H1 (cell line): Measurements from ENCODE around the gene LMX1B. TPM values are rescaled to one million over a fixed set of nuclear protein-coding genes. Genes with fewer than 3 reads are reported as not detected.

Experiments
- CTCF ChIA-PET: fragments of 300-600 bp; sonication (Branson Sonifier 250); formaldehyde crosslinking; loops from one replicate; lab custom pipeline; 2021; ENCODE audit not compliant: partially characterized antibody; lab: Charles Lee
- POLR2A ChIA-PET: fragments of 300-600 bp; sonication (Branson Sonifier 250); formaldehyde crosslinking; loops from one replicate; lab custom pipeline; 2021; ENCODE audit warnings: inconsistent platforms; ENCODE audit not compliant: partially characterized antibody; lab: Charles Lee
- DNase-seq, 2 experiments: peaks; one replicate each; pipeline versions ENCODE4 v3.0.0 to v3.0.0-alpha.2; 2010 to 2022; ENCODE audit warnings: low spot score in 2 of 2, low read depth in 1 of 2, mixed read lengths in 1 of 2
- FAIRE-seq: peaks from 2 replicates; lab custom pipeline; 2011; peaks lifted over from hg19 to GRCh38; lab: Jason Lieb, UNC
- H2AFZ ChIP-seq: 2 replicates; pipeline ENCODE4 v1.8.1; 2012; ENCODE audit warnings: low read length, inconsistent platforms
- H2AK5ac ChIP-seq: 2 replicates; pipeline ENCODE4 v1.6.1; 2013; ENCODE audit warnings: low read depth, low read length
- H2BK120ac ChIP-seq: replicated peaks from 2 replicates; pipeline ENCODE3; 2013; ENCODE audit warnings: low read depth, low read length, inconsistent platforms
- H2BK12ac ChIP-seq: 2 replicates; pipeline ENCODE4 v1.6.1; 2013; ENCODE audit warnings: low read depth, low read length
- H2BK15ac ChIP-seq: 2 replicates; pipeline ENCODE4 v1.6.1; 2013; ENCODE audit warnings: low read length
- H2BK20ac ChIP-seq: 2 replicates; pipeline ENCODE4 v1.6.1; 2013; ENCODE audit warnings: low read length
- H2BK5ac ChIP-seq: 2 replicates; pipeline ENCODE4 v1.6.1; 2013; ENCODE audit warnings: low read depth, low read length
- H3K14ac ChIP-seq: 2 replicates; pipeline ENCODE4 v1.6.1; 2013; ENCODE audit warnings: inconsistent platforms; ENCODE audit not compliant: insufficient read length
- H3K18ac ChIP-seq: 2 replicates; pipeline ENCODE4 v1.6.1; 2013; ENCODE audit warnings: low read length; ENCODE audit errors: extremely low read depth
- H3K23ac ChIP-seq: 2 replicates; pipeline ENCODE4 v1.6.1; 2013; ENCODE audit warnings: inconsistent platforms; ENCODE audit not compliant: insufficient read length
- H3K23me2 ChIP-seq: 2 replicates; pipeline ENCODE4 v1.6.1; 2013; ENCODE audit warnings: low read depth, low read length
- H3K27ac ChIP-seq: 2 replicates; pipeline ENCODE4 v1.6.1; 2011; ENCODE audit warnings: low read depth, low read length, inconsistent platforms
- H3K27me3 ChIP-seq, 4 experiments: replicated peaks in 1 of 4; 1 replicate in 1 of 4; 2 replicates in 3 of 4; pipeline versions ENCODE4 v1.6.1 to v1.8.1; 2011 to 2013; ENCODE audit warnings: low read length in 3 of 4, mild to moderate bottlenecking in 3 of 4, inconsistent platforms in 2 of 4, mixed read lengths in 2 of 4, moderate library complexity in 1 of 4; ENCODE audit not compliant: control insufficient read depth in 3 of 4, insufficient read depth in 3 of 4; ENCODE audit errors: extremely low read depth in 1 of 4
- H3K36me3 ChIP-seq, 4 experiments: 2 replicates each; pipeline versions ENCODE4 v1.6.1 to v1.8.1; 2011 to 2013; ENCODE audit warnings: mild to moderate bottlenecking in 4 of 4, low read length in 3 of 4, moderate library complexity in 2 of 4, control low read depth in 1 of 4, inconsistent platforms in 1 of 4; ENCODE audit not compliant: insufficient read depth in 4 of 4, control insufficient read depth in 2 of 4
- H3K4ac ChIP-seq: replicated peaks from 2 replicates; pipeline ENCODE3; 2013; ENCODE audit warnings: low read length, low read depth, mixed read lengths, inconsistent platforms; ENCODE audit not compliant: insufficient read length
- H3K4me1 ChIP-seq, 4 experiments: replicated peaks in 1 of 4; 1 replicate in 1 of 4; 2 replicates in 3 of 4; pipeline versions ENCODE4 v1.6.1 to v1.8.1; 2011 to 2013; ENCODE audit warnings: low read length in 3 of 4, inconsistent platforms in 2 of 4, mixed read lengths in 1 of 4; ENCODE audit not compliant: insufficient read depth in 4 of 4, control insufficient read depth in 3 of 4
- H3K4me2 ChIP-seq, 2 experiments: 2 replicates each; pipeline versions ENCODE4 v1.6.1 to v1.8.1; 2011 to 2013; ENCODE audit warnings: low read depth in 2 of 2, low read length in 2 of 2, control low read depth in 1 of 2, inconsistent platforms in 1 of 2, mild to moderate bottlenecking in 1 of 2; ENCODE audit not compliant: insufficient read depth in 1 of 2
- H3K4me3 ChIP-seq, 4 experiments: fragments of 200-600, 300-600 bp in 1 of 4; sonication (generic), shearing (Covaris generic), sonication (Bioruptor Twin) in 1 of 4; 2 replicates each; pipeline versions ENCODE4 v1.5.1 to v1.8.1; 2011 to 2016; ENCODE audit warnings: low read length in 4 of 4, low read depth in 3 of 4, control low read depth in 2 of 4, inconsistent platforms in 2 of 4, mild to moderate bottlenecking in 2 of 4, mixed read lengths in 1 of 4, moderate library complexity in 1 of 4; ENCODE audit not compliant: insufficient read depth in 2 of 4; ENCODE audit errors: extremely low read depth in 1 of 4
- H3K56ac ChIP-seq: replicated peaks from 2 replicates; pipeline ENCODE3; 2013; ENCODE audit warnings: low read depth, mild to moderate bottlenecking, mixed read lengths, low read length, inconsistent platforms; ENCODE audit not compliant: insufficient read length
- H3K79me1 ChIP-seq: 2 replicates; pipeline ENCODE4 v1.6.1; 2013; ENCODE audit warnings: low read depth, low read length, control low read depth
- H3K79me2 ChIP-seq, 2 experiments: 2 replicates each; pipeline versions ENCODE4 v1.6.1 to v1.8.1; 2012 to 2013; ENCODE audit warnings: low read length in 2 of 2, mild to moderate bottlenecking in 2 of 2, inconsistent platforms in 1 of 2; ENCODE audit not compliant: insufficient read depth in 2 of 2, control insufficient read depth in 1 of 2
- H3K9ac ChIP-seq, 4 experiments: replicated peaks in 1 of 4; 1 replicate in 1 of 4; 2 replicates in 3 of 4; pipeline versions ENCODE4 v1.6.1 to v1.8.1; 2011 to 2013; ENCODE audit warnings: low read depth in 3 of 4, low read length in 3 of 4, control low read depth in 2 of 4, mild to moderate bottlenecking in 2 of 4, moderate library complexity in 2 of 4, inconsistent platforms in 1 of 4; ENCODE audit errors: extremely low read depth in 1 of 4
- H3K9me3 ChIP-seq, 2 experiments: 2 replicates each; pipeline versions ENCODE4 v1.6.1 to v1.8.1; 2012 to 2013; ENCODE audit warnings: mild to moderate bottlenecking in 2 of 2, moderate library complexity in 2 of 2, control low read depth in 1 of 2, inconsistent platforms in 1 of 2, low read depth in 1 of 2, low read length in 1 of 2, mixed read lengths in 1 of 2; ENCODE audit not compliant: insufficient read depth in 2 of 2
- H4K20me1 ChIP-seq, 2 experiments: replicated peaks in 1 of 2; 2 replicates each; pipeline versions ENCODE3 to v1.8.1; 2011 to 2013; ENCODE audit warnings: inconsistent platforms in 2 of 2, low read length in 2 of 2, mild to moderate bottlenecking in 1 of 2; ENCODE audit not compliant: insufficient read depth in 2 of 2, control insufficient read depth in 1 of 2
- H4K5ac ChIP-seq: 2 replicates; pipeline ENCODE4 v1.6.1; 2013; ENCODE audit warnings: low read length, low read depth, mixed read lengths, inconsistent platforms; ENCODE audit not compliant: insufficient read length
- H4K8ac ChIP-seq: 2 replicates; pipeline ENCODE4 v1.8.0; 2013; ENCODE audit warnings: mild to moderate bottlenecking, moderate library complexity, low read length, inconsistent platforms; ENCODE audit not compliant: insufficient read depth; ENCODE audit errors: extremely low read depth
- H4K91ac ChIP-seq: replicated peaks from 2 replicates; pipeline ENCODE3; 2013; ENCODE audit warnings: low read length, mixed read lengths, inconsistent platforms; ENCODE audit not compliant: insufficient read length
- BRCA1 ChIP-seq: IDR thresholded peaks from 2 replicates; pipeline ENCODE4 v1.6.1; 2012; ENCODE audit warnings: low read depth, low read length, improper control_type of control experiment
- E2F6 ChIP-seq: IDR thresholded peaks from 2 replicates; pipeline ENCODE4 v1.6.1; 2012; ENCODE audit warnings: inconsistent platforms
- KDM1A ChIP-seq: fragments of 200-600, 300-600 bp; sonication (generic); IDR thresholded peaks from 2 replicates; pipeline ENCODE4 v1.7.1; 2016; ENCODE audit warnings: mild to moderate bottlenecking, low read length, borderline replicate concordance
- RAD21 ChIP-seq, 2 experiments: IDR thresholded peaks in 1 of 2; conservative IDR thresholded peaks in 1 of 2; 2 replicates each; pipeline ENCODE4 v1.6.1; 2011; ENCODE audit warnings: low read depth in 2 of 2, low read length in 2 of 2, improper control_type of control experiment in 1 of 2, inconsistent platforms in 1 of 2, mild to moderate bottlenecking in 1 of 2, moderate library complexity in 1 of 2
- RBBP5 ChIP-seq: IDR thresholded peaks from 2 replicates; pipeline ENCODE4 v1.7.1; 2012; ENCODE audit warnings: low read depth, mild to moderate bottlenecking, inconsistent platforms, low read length, moderate library complexity, borderline replicate concordance
- SP2 ChIP-seq: IDR thresholded peaks from 2 replicates; pipeline ENCODE4 v1.6.1; 2012; ENCODE audit warnings: mild to moderate bottlenecking, low read length, inconsistent platforms
- TCF12 ChIP-seq: IDR thresholded peaks from 2 replicates; pipeline ENCODE4 v1.6.1; 2011; ENCODE audit warnings: low read depth, mild to moderate bottlenecking, low read length
- ZNF274 ChIP-seq: IDR thresholded peaks from 2 replicates; pipeline ENCODE4 v1.7.0; 2012; ENCODE audit warnings: low read length, borderline replicate concordance; ENCODE audit errors: extremely low read depth
- WGBS, 2 experiments: shearing (Covaris generic) in 1 of 2; methylation state at CpG; one replicate each; pipeline versions ENCODE4 v1.1.6 to v1.1.7; 2013 to 2015; ENCODE audit warnings: low lambda C conversion rate in 2 of 2, mixed read lengths in 2 of 2, inconsistent platforms in 1 of 2, low coverage in 1 of 2, missing lambda C conversion rate in 1 of 2; ENCODE audit not compliant: insufficient replicate concordance in 2 of 2, insufficient coverage in 1 of 2, insufficient read length in 1 of 2; ENCODE audit errors: extremely low coverage in 1 of 2, missing lambda C conversion rate in 1 of 2; 5-methylcytosine and 5-hydroxymethylcytosine counted together
- polyA plus RNA-seq, 7 experiments: library from polyadenylated mRNA; depleted of rRNA in 3 of 7; stranded (reverse) in 5 of 7; unstranded in 2 of 7; fragments of >200 nt in 5 of 7; fragments of 200-250 nt in 2 of 7; gene quantifications; 1 replicate in 5 of 7; 2 replicates in 1 of 7; 4 replicates in 1 of 7; pipeline versions ENCODE4 v1.2.1 to v1.2.3, GENCODE V29; 2011 to 2013; ENCODE audit warnings: missing spikeins in 2 of 7, mixed read lengths in 2 of 7
- total RNA-seq: library from RNA; stranded (reverse); fragmentation: NEBNext Ultra II Directional; extraction: Animal tissue kit (Norgen Biotek cat#: 25700); gene quantifications from 2 replicates; pipeline ENCODE4 v1.2.1, GENCODE V29; 2021

The LMX1B gene
- total and polyA plus RNA-seq, 2 of the 8 experiments (the other 6 are each of a cell fraction or from before 2014, with no cell fraction given) = 0.09 to 0.37 TPM

GRCh38 chr9:126646162-126646561 lies 32.4 kb downstream of the LMX1B start:
- Histone ChIP-seq H3K4me1 (peaks cover 0 to 16% (median 7%) of the 10 kb centered on the region in 4 experiments; a peak in 5 of 7 replicates), H3K23me2 (peaks cover 3% of the 10 kb centered on the region; the same call in 1 of the 2 replicates), H3K4me3 (no peak overlapping the region), H3K4ac (no peak overlapping the region), H3K56ac (no peak overlapping the region), H3K18ac (no peak overlapping the region), H4K91ac (no peak overlapping the region), H4K5ac (no peak overlapping the region), H2BK120ac (no peak overlapping the region), H2AFZ (no peak overlapping the region), H3K9me3 (no peaks in the 10 kb centered on the region), H3K9ac (no peak overlapping the region), H2BK15ac (no peak overlapping the region), H3K4me2 (no peak overlapping the region), H2AK5ac (no peak overlapping the region), H3K27ac (no peak overlapping the region), H3K27me3 (peaks cover 0 to 17% (median 12%) of the 10 kb centered on the region in 4 experiments; a peak in 5 of 7 replicates), H3K14ac (no peak overlapping the region), H3K79me2 (no peaks in the 10 kb centered on the region), H3K79me1 (no peaks in the 10 kb centered on the region), H4K8ac (no peak overlapping the region), H4K20me1 (no peaks in the 10 kb centered on the region), H2BK5ac (no peak overlapping the region), H2BK20ac (no peak overlapping the region), H3K23ac (no peak overlapping the region), H2BK12ac (no peak overlapping the region), H3K36me3 (no peaks in the 10 kb centered on the region)
- WGBS, 2 experiments = 72% methylated on average over 4 of the region's 4 CpGs; no CpG with 5 or more reads in 1 of the 2 experiments
- CTCF ChIA-PET = interaction anchor here (0.7 to 20.9 kb wide), 3 partner anchors 13 to 57 kb away, joined by 3 to 323 read pairs (median 3); no protein-coding TSS in a partner anchor
- FAIRE-seq (no peak), DNase-seq (no peak)
- TF ChIP-seq TCF12 = no peak
- no peak for TF ChIP-seq BRCA1
- no peak for TF ChIP-seq KDM1A
- no peak for TF ChIP-seq RBBP5
- no peak for TF ChIP-seq SP2
- no peak for TF ChIP-seq E2F6
- TF ChIP-seq RAD21 (IDR thresholded peaks at IDR 0.05 in 1 of 2, conservative IDR thresholded peaks at IDR 0.05 in 1 of 2; ENCODE audit: low read depth in 2 of 2, low read length in 2 of 2) = no peak
- no peak for TF ChIP-seq ZNF274
- POLR2A ChIA-PET = no interaction called here
